DMS79 (cell line): ENCODE data around the gene RNF6.
"Not testable (repeated sequence)": the region's sequence is repeated elsewhere in the genome, so short reads cannot be mapped to it uniquely, and the experiment has no call there.

ENCODE experiments used
- DNase-seq: peaks from one replicate; lab custom pipeline; 2025; lab: John Stamatoyannopoulos, UW

Gene RNF6

GRCh38 chr13:26221721-26222519, at the start of gene RNF6:
Gene RNF6 (minus strand): TSS chr13:26222314. CDS start chr13:26219649, 2,665 bp downstream.
- DNase-seq = peak; percentile 91

GRCh38 chr13:26270707-26271106, 48.6 kb upstream of the RNF6 start:
- DNase-seq = no peak

GRCh38 chr13:26266311-26266710, 44.2 kb upstream of the RNF6 start:
- DNase-seq = no peak

- no peak for DNase-seq
Measured at GRCh38 chr13:26262156-26262555, 40.0 kb upstream of the RNF6 start.

GRCh38 chr13:26259634-26260033, 37.5 kb upstream of the RNF6 start:
- DNase-seq = no peak

- DNase-seq = no peak
Measured at GRCh38 chr13:26257049-26257448, 34.9 kb upstream of the RNF6 start.

- no peak for DNase-seq
Measured at GRCh38 chr13:26255691-26256277, 33.7 kb upstream of the RNF6 start.

GRCh38 chr13:26255115-26255514, 33.0 kb upstream of the RNF6 start:
- DNase-seq = peak; percentile 49

- peak; percentile 49 for DNase-seq
Measured at GRCh38 chr13:26254583-26255111, 32.5 kb upstream of the RNF6 start.

GRCh38 chr13:26253787-26254582, 31.9 kb upstream of the RNF6 start, which contains the start of gene CDK8:
Gene CDK8 (plus strand): TSS chr13:26254129. CDS start chr13:26254642, 513 bp downstream.
- peak; percentile 66 for DNase-seq

- DNase-seq = no peak
Measured at GRCh38 chr13:26253262-26253786, 31.2 kb upstream of the RNF6 start.

GRCh38 chr13:26252006-26252405, 29.9 kb upstream of the RNF6 start:
- DNase-seq = not testable (repeated sequence)

- DNase-seq = no peak
Measured at GRCh38 chr13:26249551-26249950, 27.4 kb upstream of the RNF6 start.

- no peak for DNase-seq
Measured at GRCh38 chr13:26247608-26248007, 25.5 kb upstream of the RNF6 start.

- DNase-seq = no peak
Measured at GRCh38 chr13:26247011-26247410, 24.9 kb upstream of the RNF6 start.

- DNase-seq = no peak
Measured at GRCh38 chr13:26246154-26246553, 24.0 kb upstream of the RNF6 start.

GRCh38 chr13:26236296-26236695, 14.2 kb upstream of the RNF6 start:
- no peak for DNase-seq

GRCh38 chr13:26230703-26231102, 8.6 kb upstream of the RNF6 start:
- no peak for DNase-seq

GRCh38 chr13:26229080-26229615, 7.0 kb upstream of the RNF6 start:
- no peak for DNase-seq

- no peak for DNase-seq
Measured at GRCh38 chr13:26228096-26228495, 6.0 kb upstream of the RNF6 start.

GRCh38 chr13:26227166-26227971, 5.3 kb upstream of the RNF6 start:
- no peak for DNase-seq
